A673 (cell line): Measurements from ENCODE around the gene RPS16.

ENCODE experiments used
- CTCF ChIP-seq: fragments of 300-800, 200-600 bp; sonication (generic); conservative IDR thresholded peaks from 2 replicates; pipeline ENCODE4 v1.5.1; 2017; ENCODE audit warnings: low read depth, mild to moderate bottlenecking, antibody characterized with exemption, low read length, moderate library complexity, mixed read lengths
- EZH2 ChIP-seq: fragments of 200-600 bp; sonication (generic); IDR thresholded peaks from 2 replicates; pipeline ENCODE4 v1.6.1; 2017; ENCODE audit warnings: borderline replicate concordance, low read depth, mild to moderate bottlenecking, mixed read lengths, antibody characterized with exemption, low read length; ENCODE audit not compliant: poor library complexity, severe bottlenecking

GRCh38 chr19:39413272-39413910 is 22.4 kb downstream of the RPS16 start:
- no peak for TF ChIP-seq CTCF
- no peak for TF ChIP-seq EZH2
